ENCODE measurements around the gene HLA-F.

HLA-F gene

GRCh38 chr6:29759457-29759856 lies 36.2 kb downstream of the HLA-F start:
- no peak overlapping the region for H3K4me3 ChIP-seq (ENCODE audit: low read depth, low read length)
- TF ChIP-seq CTCF (IDR thresholded peaks at IDR 0.05; ENCODE audit: borderline replicate concordance, insufficient read depth, low read depth, low read length) = no peak

GRCh38 chr6:29760328-29760727 lies 37.1 kb downstream of the HLA-F start:
- no peak overlapping the region for H3K4me3 ChIP-seq (ENCODE audit: low read depth, low read length)
- no peak for TF ChIP-seq CTCF (IDR thresholded peaks at IDR 0.05; ENCODE audit: borderline replicate concordance, insufficient read depth, low read depth, low read length)

- H3K4me3 ChIP-seq (ENCODE audit: low read depth, low read length) = no peak overlapping the region
- TF ChIP-seq CTCF (IDR thresholded peaks at IDR 0.05; ENCODE audit: borderline replicate concordance, insufficient read depth, low read depth, low read length) = no peak
Measured at GRCh38 chr6:29762051-29762450, 38.8 kb downstream of the HLA-F start.

- H3K4me3 ChIP-seq (ENCODE audit: low read depth, low read length) = no peak overlapping the region
- no peak for TF ChIP-seq CTCF (IDR thresholded peaks at IDR 0.05; ENCODE audit: borderline replicate concordance, insufficient read depth, low read depth, low read length)
Measured at GRCh38 chr6:29762781-29763214, 39.6 kb downstream of the HLA-F start.

GRCh38 chr6:29763491-29764289 lies 40.5 kb downstream of the HLA-F start:
- TF ChIP-seq CTCF (IDR thresholded peaks at IDR 0.05; ENCODE audit: borderline replicate concordance, insufficient read depth, low read depth, low read length) = no peak
- H3K4me3 ChIP-seq (ENCODE audit: low read depth, low read length) = no peak overlapping the region

- no peak overlapping the region for H3K4me3 ChIP-seq (ENCODE audit: low read depth, low read length)
- TF ChIP-seq CTCF (IDR thresholded peaks at IDR 0.05; ENCODE audit: borderline replicate concordance, insufficient read depth, low read depth, low read length) = no peak
Measured at GRCh38 chr6:29764422-29765196, 41.4 kb downstream of the HLA-F start.
